Retinal pigment epithelial cell (primary cell): ENCODE measurements around the gene SLC2A4RG.

Source experiments
- DNase-seq: peaks from one replicate; pipeline ENCODE4 v3.0.0-alpha.2; 2010; ENCODE audit warnings: low read depth
- H3K4me3 ChIP-seq: 2 replicates; pipeline ENCODE4 v1.5.1; 2011; ENCODE audit warnings: mild to moderate bottlenecking, low read length, control low read depth, moderate library complexity
- CTCF ChIP-seq: conservative IDR thresholded peaks from 2 replicates; pipeline ENCODE4 v1.5.1; 2011; ENCODE audit warnings: low read depth, low read length, control low read depth, inconsistent platforms

SLC2A4RG gene

GRCh38 chr20:63733117-63733516 is 6.5 kb upstream of the SLC2A4RG start:
- TF ChIP-seq CTCF = no peak
- H3K4me3 ChIP-seq = no peak overlapping the region
- DNase-seq = no peak

GRCh38 chr20:63733579-63734081 is 5.9 kb upstream of the SLC2A4RG start:
- TF ChIP-seq CTCF = no peak
- H3K4me3 ChIP-seq = no peak overlapping the region
- no peak for DNase-seq

GRCh38 chr20:63734111-63734945 is 5.2 kb upstream of the SLC2A4RG start:
- no peak for TF ChIP-seq CTCF
- DNase-seq = no peak
- H3K4me3 ChIP-seq = no peak overlapping the region

GRCh38 chr20:63734946-63735858 is 4.4 kb upstream of the SLC2A4RG start:
- TF ChIP-seq CTCF = no peak
- no peak overlapping the region for H3K4me3 ChIP-seq

GRCh38 chr20:63735859-63736718 is 3.5 kb upstream of the SLC2A4RG start, which contains the start of gene LIME1:
Gene LIME1, plus strand, starts transcription at chr20:63736664. Its CDS starts 886 bp downstream, at chr20:63737550.
- no peak for TF ChIP-seq CTCF
- DNase-seq = no peak
- H3K4me3 ChIP-seq = no peak within 1 kb of the TSS

More at GRCh38 chr20:63734946-63735858, 4.4 kb upstream of the SLC2A4RG start:
- no peak for DNase-seq

GRCh38 chr20:63736893-63737694 is 2.5 kb upstream of the SLC2A4RG start:
- H3K4me3 ChIP-seq = no peak overlapping the region
- no peak for TF ChIP-seq CTCF
- no peak for DNase-seq
